ENCODE measurements around the gene PAN3.

Gene PAN3

GRCh38 chr13:28297341-28297740 lies 159.0 kb downstream of the PAN3 start:
- Mint-ChIP-seq H3K27me3 (no peaks in the 10 kb centered on the region), H3K27ac (ENCODE audit: low read depth) (no peak overlapping the region), H3K36me3 (ENCODE audit: insufficient read depth) (peaks cover 26% of the 10 kb centered on the region), H3K4me1 (peaks cover 10% of the 10 kb centered on the region), H3K4me3 (no peak overlapping the region), H3K9me3 (no peaks in the 10 kb centered on the region)
- DNase-seq (ENCODE audit: low spot score in 2 of 2), result no peak
- ATAC-seq (replicated peaks; ENCODE audit: extremely low read depth, poor library complexity, severe bottlenecking), result no peak

DNA sequence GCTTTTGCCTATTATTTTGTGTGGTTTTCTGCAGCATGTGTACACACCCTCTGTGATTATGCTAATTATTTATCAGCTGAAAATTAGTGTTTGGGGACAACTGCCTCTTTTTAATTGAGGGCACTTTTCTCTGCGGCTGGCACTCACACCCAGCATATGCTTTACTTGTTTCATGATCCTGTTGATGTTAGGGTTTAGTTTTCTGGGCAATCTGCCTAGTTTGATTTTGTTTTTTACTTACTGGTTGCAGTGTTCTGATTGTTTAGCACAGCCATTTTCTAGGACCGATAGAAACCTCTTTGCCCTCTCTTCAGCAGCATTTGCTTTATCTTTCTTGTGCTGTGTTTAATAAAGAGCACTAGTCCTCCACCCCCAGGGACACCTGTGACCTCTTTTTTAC lies 161.6 kb downstream of the PAN3 start:
- no peak overlapping the region for H3K27ac Mint-ChIP-seq (ENCODE audit: low read depth)

DNA sequence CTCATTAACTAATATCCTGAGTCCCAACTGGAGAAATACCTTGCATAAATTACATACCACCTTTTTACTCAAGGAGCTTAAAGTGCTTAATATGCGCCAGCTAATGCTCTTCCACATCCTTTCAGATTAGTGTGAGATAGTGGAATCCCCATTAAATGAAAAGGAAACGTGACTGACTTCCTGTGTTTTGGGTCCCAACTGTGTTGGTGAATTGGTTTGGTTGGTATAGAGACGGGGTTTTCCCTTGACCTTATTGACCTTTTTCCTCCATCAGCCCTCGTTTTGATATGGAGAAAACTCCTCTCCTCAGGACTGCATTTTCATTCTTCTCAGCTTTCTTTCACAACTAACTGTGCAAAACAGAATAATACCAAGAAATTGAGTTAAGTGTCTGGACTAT lies 163.5 kb downstream of the PAN3 start:
- H3K9me3 Mint-ChIP-seq, result no peaks in the 10 kb centered on the region
- H3K27me3 Mint-ChIP-seq, result no peaks in the 10 kb centered on the region
- H3K4me3 Mint-ChIP-seq, result no peak overlapping the region
- H3K36me3 Mint-ChIP-seq (ENCODE audit: insufficient read depth), result peaks cover 2% of the 10 kb centered on the region
- H3K4me1 Mint-ChIP-seq, result peaks cover 10% of the 10 kb centered on the region
- DNase-seq (ENCODE audit: low spot score in 2 of 2) (no peak), ATAC-seq (replicated peaks; ENCODE audit: extremely low read depth, poor library complexity, severe bottlenecking) (no peak)
- no peak overlapping the region for H3K27ac Mint-ChIP-seq (ENCODE audit: low read depth)

More for the DNA sequence above, 161.6 kb downstream of the PAN3 start:
- DNase-seq (ENCODE audit: low spot score in 2 of 2) (no peak), ATAC-seq (replicated peaks; ENCODE audit: extremely low read depth, poor library complexity, severe bottlenecking) (no peak)
- peaks cover 10% of the 10 kb centered on the region for H3K4me1 Mint-ChIP-seq
- no peak overlapping the region for H3K4me3 Mint-ChIP-seq
- no peaks in the 10 kb centered on the region for H3K27me3 Mint-ChIP-seq
- no peaks in the 10 kb centered on the region for H3K9me3 Mint-ChIP-seq
- H3K36me3 Mint-ChIP-seq (ENCODE audit: insufficient read depth), result peaks cover 10% of the 10 kb centered on the region

- Mint-ChIP-seq H3K27ac (ENCODE audit: low read depth) (no peak overlapping the region), H3K9me3 (no peaks in the 10 kb centered on the region), H3K4me3 (no peak overlapping the region), H3K36me3 (ENCODE audit: insufficient read depth) (no peaks in the 10 kb centered on the region), H3K4me1 (peaks cover 5% of the 10 kb centered on the region), H3K27me3 (peaks cover 7% of the 10 kb centered on the region)
- DNase-seq (ENCODE audit: low spot score in 2 of 2), result no peak
- ATAC-seq (replicated peaks; ENCODE audit: extremely low read depth, poor library complexity, severe bottlenecking), result no peak
Measured at GRCh38 chr13:28306325-28306724, 168.0 kb downstream of the PAN3 start.

DNA sequence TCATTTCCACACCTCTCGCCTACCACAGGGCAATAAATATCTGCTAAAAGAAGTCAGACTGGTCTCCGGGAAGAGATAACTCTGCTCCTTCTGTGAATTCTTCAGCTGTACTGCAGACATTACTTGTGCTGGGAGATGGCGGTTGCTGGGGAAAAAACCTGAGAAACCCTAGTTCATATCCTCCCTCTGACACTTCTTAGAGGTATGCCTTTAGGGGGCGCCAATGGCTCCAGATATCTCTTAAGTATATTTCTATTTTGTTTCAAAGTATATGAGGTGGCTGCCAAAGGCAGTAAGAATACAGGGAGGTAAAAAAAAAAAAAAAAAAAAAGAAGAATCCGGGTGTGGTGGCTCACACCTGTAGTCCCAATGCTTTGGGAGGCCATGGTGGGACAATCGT lies 175.2 kb downstream of the PAN3 start:
- peaks cover 2% of the 10 kb centered on the region for H3K36me3 Mint-ChIP-seq (ENCODE audit: insufficient read depth)
- ATAC-seq (replicated peaks; ENCODE audit: extremely low read depth, poor library complexity, severe bottlenecking) (no peak), DNase-seq (ENCODE audit: low spot score in 2 of 2) (no peak)
- H3K4me3 Mint-ChIP-seq, result no peak overlapping the region
- peaks cover 2% of the 10 kb centered on the region for H3K27me3 Mint-ChIP-seq
- no peak overlapping the region for H3K27ac Mint-ChIP-seq (ENCODE audit: low read depth)
- H3K4me1 Mint-ChIP-seq, result no peaks in the 10 kb centered on the region
- no peaks in the 10 kb centered on the region for H3K9me3 Mint-ChIP-seq

DNA sequence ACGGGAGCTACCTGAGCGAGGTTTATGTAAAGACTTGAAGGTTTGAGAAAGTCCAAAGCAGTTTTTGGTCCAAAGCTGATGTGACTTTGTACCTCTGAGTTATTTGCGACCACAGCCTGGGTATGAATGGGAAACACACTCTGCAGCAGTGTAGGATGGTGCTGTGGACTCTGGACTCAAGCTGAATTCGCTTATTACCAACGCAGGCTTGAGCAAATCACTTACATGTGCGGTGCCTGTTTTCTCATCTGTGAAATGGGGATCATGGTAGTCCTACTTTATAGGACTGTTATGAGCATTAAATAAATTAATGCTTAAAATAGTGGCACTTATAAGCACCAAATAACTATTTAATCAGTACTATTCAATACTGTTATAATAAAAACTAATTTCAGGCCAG lies 176.5 kb downstream of the PAN3 start:
- DNase-seq (ENCODE audit: low spot score in 2 of 2), result no peak
- no peaks in the 10 kb centered on the region for H3K27me3 Mint-ChIP-seq
- no peak overlapping the region for H3K27ac Mint-ChIP-seq (ENCODE audit: low read depth)
- peaks cover 2% of the 10 kb centered on the region for H3K36me3 Mint-ChIP-seq (ENCODE audit: insufficient read depth)
- no peaks in the 10 kb centered on the region for H3K9me3 Mint-ChIP-seq
- no peaks in the 10 kb centered on the region for H3K4me1 Mint-ChIP-seq
- no peak for ATAC-seq (replicated peaks; ENCODE audit: extremely low read depth, poor library complexity, severe bottlenecking)
- H3K4me3 Mint-ChIP-seq, result no peak overlapping the region

- Mint-ChIP-seq H3K4me1 (no peaks in the 10 kb centered on the region), H3K9me3 (no peaks in the 10 kb centered on the region), H3K4me3 (no peak overlapping the region), H3K27me3 (no peaks in the 10 kb centered on the region), H3K36me3 (ENCODE audit: insufficient read depth) (peaks cover 2% of the 10 kb centered on the region), H3K27ac (ENCODE audit: low read depth) (no peak overlapping the region)
- ATAC-seq (replicated peaks; ENCODE audit: extremely low read depth, poor library complexity, severe bottlenecking), result no peak
- no peak for DNase-seq (ENCODE audit: low spot score in 2 of 2)
Measured at GRCh38 chr13:28316129-28316528, 177.8 kb downstream of the PAN3 start.

- no peak overlapping the region for H3K4me3 Mint-ChIP-seq
- H3K36me3 Mint-ChIP-seq (ENCODE audit: insufficient read depth), result peaks cover 2% of the 10 kb centered on the region
- no peaks in the 10 kb centered on the region for H3K27me3 Mint-ChIP-seq
- H3K4me1 Mint-ChIP-seq, result no peaks in the 10 kb centered on the region
- no peak for DNase-seq (ENCODE audit: low spot score in 2 of 2)
- no peak overlapping the region for H3K27ac Mint-ChIP-seq (ENCODE audit: low read depth)
- H3K9me3 Mint-ChIP-seq, result no peaks in the 10 kb centered on the region
- no peak for ATAC-seq (replicated peaks; ENCODE audit: extremely low read depth, poor library complexity, severe bottlenecking)
Measured at GRCh38 chr13:28316836-28317235, 178.5 kb downstream of the PAN3 start.

DNA sequence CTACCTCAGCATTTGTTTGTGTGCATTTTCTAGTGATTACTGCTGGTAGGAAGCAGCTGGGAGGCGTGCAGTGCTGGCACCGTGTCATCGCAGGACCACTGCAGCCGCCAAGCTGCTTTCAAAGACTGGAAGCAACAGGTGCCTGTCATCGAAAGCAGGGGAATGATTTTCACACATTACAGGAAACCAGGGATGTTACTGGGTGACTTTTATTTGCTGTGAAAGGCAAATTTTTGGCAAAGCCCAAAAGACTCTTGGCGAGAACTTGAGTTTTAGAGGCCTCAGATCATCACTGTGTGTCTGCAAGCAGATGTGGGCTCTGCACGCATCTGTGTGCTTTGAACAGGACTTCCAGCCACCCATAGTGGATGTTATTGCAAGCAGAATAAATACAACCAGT lies 180.2 kb downstream of the PAN3 start:
- no peaks in the 10 kb centered on the region for H3K9me3 Mint-ChIP-seq
- no peak overlapping the region for H3K4me3 Mint-ChIP-seq
- no peak for ATAC-seq (replicated peaks; ENCODE audit: extremely low read depth, poor library complexity, severe bottlenecking)
- H3K4me1 Mint-ChIP-seq, result no peaks in the 10 kb centered on the region
- H3K36me3 Mint-ChIP-seq (ENCODE audit: insufficient read depth), result no peaks in the 10 kb centered on the region
- H3K27ac Mint-ChIP-seq (ENCODE audit: low read depth), result no peak overlapping the region
- H3K27me3 Mint-ChIP-seq, result no peaks in the 10 kb centered on the region
- no peak for DNase-seq (ENCODE audit: low spot score in 2 of 2)

DNA sequence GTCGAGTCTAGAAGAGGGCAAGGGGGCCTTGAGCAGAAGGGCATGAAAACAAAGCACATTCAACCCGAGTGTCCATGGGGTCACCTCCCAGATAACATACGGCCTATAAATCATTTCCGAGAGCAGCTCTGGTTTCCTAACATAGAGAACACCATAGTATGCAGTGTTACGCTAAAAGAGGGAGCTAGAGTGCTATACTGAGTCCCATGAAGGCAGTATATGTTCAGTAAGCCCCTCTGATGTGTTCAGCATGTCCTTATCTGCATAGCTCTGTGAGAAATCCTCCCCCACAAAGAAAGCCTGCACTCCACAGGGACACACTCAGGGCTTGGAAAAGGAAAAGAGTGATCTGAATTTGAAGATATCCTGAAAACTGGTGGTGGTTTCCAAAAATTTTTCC lies 181.2 kb downstream of the PAN3 start:
- Mint-ChIP-seq H3K36me3 (ENCODE audit: insufficient read depth) (no peaks in the 10 kb centered on the region), H3K4me3 (no peak overlapping the region), H3K9me3 (no peaks in the 10 kb centered on the region), H3K27me3 (no peaks in the 10 kb centered on the region), H3K27ac (ENCODE audit: low read depth) (no peak overlapping the region), H3K4me1 (no peaks in the 10 kb centered on the region)
- DNase-seq (ENCODE audit: low spot score in 2 of 2), result no peak
- ATAC-seq (replicated peaks; ENCODE audit: extremely low read depth, poor library complexity, severe bottlenecking), result no peak

DNA sequence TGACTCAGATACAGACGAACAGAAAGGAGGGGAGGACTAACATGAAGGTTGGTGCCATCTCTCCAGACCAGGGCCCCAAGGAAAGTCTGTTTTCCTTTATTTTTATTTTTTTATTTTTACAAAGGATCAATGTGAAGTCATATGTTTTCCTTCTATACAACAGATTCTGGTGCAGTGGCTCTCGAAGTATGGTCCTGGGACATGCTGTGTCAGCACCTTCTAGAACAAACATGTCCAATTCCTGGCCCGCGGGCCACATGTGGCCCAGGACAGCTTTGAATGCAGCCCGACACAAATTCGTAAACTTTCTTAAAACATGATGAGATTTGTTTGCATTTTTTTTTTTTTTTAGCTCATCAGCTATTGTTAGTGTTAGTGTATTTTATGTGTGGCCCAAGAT lies 181.9 kb downstream of the PAN3 start:
- no peak overlapping the region for H3K27ac Mint-ChIP-seq (ENCODE audit: low read depth)
- no peaks in the 10 kb centered on the region for H3K4me1 Mint-ChIP-seq
- DNase-seq (ENCODE audit: low spot score in 2 of 2), result no peak
- no peaks in the 10 kb centered on the region for H3K36me3 Mint-ChIP-seq (ENCODE audit: insufficient read depth)
- ATAC-seq (replicated peaks; ENCODE audit: extremely low read depth, poor library complexity, severe bottlenecking), result no peak
- H3K4me3 Mint-ChIP-seq, result no peak overlapping the region
- no peaks in the 10 kb centered on the region for H3K27me3 Mint-ChIP-seq
- no peaks in the 10 kb centered on the region for H3K9me3 Mint-ChIP-seq

- H3K9me3 Mint-ChIP-seq, result no peaks in the 10 kb centered on the region
- no peaks in the 10 kb centered on the region for H3K27me3 Mint-ChIP-seq
- H3K27ac Mint-ChIP-seq (ENCODE audit: low read depth), result no peak overlapping the region
- H3K4me1 Mint-ChIP-seq, result no peaks in the 10 kb centered on the region
- DNase-seq (ENCODE audit: low spot score in 2 of 2) (no peak), ATAC-seq (replicated peaks; ENCODE audit: extremely low read depth, poor library complexity, severe bottlenecking) (no peak)
- no peak overlapping the region for H3K4me3 Mint-ChIP-seq
- no peaks in the 10 kb centered on the region for H3K36me3 Mint-ChIP-seq (ENCODE audit: insufficient read depth)
Measured at GRCh38 chr13:28320884-28321574, 182.7 kb downstream of the PAN3 start.

DNA sequence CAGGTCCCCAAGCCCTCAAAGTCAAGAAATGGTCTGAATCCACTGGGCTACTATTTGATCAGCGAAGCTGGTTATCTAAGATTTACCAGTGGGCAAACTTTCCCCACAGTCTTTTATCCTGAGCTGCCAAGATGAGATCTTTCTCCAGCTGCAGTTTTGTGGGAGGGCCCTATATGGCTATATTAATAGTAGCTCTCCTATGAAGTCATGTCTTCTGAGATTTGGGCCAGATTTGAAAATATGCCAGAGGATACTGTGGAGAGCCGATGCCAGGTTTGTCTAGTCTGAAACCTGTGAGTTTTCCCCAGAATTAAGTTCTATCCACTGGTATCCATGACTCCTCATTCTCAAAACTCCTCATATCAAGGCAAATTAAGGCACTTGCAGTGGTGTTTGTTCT lies 183.4 kb downstream of the PAN3 start:
- Mint-ChIP-seq H3K36me3 (ENCODE audit: insufficient read depth) (no peaks in the 10 kb centered on the region), H3K27me3 (no peaks in the 10 kb centered on the region), H3K27ac (ENCODE audit: low read depth) (no peak overlapping the region), H3K4me3 (no peak overlapping the region), H3K9me3 (no peaks in the 10 kb centered on the region), H3K4me1 (no peaks in the 10 kb centered on the region)
- no peak for DNase-seq (ENCODE audit: low spot score in 2 of 2)
- no peak for ATAC-seq (replicated peaks; ENCODE audit: extremely low read depth, poor library complexity, severe bottlenecking)

Data from central memory CD8-positive, alpha-beta T cell (primary cell).